NCI-H2227 (cell line): ENCODE measurements around the gene ADAMTS2.

Experiments
- DNase-seq: peaks from one replicate; lab custom pipeline; 2025; ENCODE audit not compliant: unreplicated experiment; lab: John Stamatoyannopoulos, UW

ADAMTS2 gene

DNA sequence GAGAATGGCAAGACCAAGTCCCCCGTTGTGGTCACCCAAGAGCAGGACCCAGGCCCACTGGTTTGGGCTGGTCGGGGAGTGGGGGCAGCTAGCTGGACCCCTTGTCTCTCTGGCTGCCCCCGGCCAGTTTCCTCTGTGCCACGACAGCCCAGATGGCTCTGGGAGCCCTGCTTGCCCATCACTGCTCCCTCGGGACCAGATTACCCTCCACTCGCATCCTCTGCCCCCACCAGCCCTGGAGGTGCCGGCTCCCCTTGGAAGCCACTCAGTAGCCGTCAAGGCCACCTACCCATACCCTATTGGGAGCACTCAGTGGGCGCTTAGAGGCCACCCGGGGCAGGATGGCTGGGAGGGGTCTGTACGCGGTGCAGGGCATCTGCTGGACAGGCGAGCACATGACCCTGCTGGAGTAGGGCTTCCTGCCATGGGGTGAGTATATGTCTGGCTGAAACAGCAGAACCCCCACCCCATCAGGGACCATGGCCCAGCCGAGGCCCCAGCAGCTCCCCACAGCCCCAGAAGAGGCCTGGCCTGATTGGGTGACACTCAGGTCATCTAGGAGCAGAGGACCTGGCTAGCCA is 215.1 kb downstream of the ADAMTS2 start:
- DNase-seq: no peak

DNA sequence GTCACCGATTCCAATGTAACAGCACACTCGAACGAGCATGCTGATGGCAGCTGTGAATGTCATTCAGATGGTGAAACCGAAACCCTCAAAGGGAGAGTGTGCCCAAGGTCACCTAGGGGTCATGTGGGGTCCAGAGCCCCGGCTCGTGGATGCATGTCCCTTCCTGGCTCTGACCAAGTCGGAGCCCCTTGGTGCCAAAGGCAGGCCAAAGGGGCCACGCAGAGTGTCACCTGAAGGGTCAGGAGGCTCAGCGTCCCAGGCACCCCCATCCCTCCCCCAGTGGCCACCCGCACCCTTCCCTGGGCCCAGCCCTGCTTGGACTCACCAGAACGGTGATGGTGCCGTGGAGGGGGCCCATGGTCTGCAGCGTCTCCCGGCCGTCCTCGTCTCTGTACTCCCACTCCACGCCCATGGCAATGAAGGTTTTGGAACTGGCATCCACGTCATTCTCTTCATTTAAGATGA is 215.6 kb downstream of the ADAMTS2 start:
- DNase-seq: no peak

DNA sequence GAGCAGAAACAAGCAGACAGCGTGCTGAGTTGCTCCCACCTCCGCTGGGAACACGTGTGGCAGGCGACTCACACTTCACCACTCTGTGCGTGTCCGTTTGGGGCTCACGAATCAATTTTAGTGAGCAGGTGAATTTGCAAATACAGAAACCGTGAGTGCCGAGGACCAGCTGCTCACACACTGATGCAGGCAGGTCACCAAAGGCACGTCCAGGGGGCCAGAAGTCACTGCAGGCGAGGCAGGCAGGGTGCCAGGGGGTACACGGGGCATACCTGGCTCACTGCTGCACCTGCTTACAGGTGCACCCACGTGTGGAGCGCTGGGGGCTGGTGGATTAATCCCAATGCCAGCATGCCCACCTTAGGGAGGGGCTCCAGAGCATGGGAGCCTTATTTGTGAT is 216.3 kb downstream of the ADAMTS2 start:
- DNase-seq: no peak

DNA sequence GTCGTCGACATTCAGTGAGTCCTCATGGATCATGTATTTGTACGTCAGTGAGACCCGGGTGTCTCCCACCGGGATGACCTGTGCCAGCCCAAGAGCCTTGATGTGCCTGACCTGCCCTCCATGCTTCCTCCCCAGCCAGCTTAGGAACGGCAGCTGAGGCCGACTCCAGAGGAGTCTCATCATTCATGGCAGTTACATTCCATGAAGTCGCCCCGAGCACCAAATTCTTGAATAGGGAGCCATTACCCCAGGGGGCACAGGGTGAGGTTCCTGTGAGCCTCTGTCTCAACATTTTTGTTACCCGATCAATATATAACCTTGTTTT is 217.3 kb downstream of the ADAMTS2 start:
- no peak for DNase-seq

DNA sequence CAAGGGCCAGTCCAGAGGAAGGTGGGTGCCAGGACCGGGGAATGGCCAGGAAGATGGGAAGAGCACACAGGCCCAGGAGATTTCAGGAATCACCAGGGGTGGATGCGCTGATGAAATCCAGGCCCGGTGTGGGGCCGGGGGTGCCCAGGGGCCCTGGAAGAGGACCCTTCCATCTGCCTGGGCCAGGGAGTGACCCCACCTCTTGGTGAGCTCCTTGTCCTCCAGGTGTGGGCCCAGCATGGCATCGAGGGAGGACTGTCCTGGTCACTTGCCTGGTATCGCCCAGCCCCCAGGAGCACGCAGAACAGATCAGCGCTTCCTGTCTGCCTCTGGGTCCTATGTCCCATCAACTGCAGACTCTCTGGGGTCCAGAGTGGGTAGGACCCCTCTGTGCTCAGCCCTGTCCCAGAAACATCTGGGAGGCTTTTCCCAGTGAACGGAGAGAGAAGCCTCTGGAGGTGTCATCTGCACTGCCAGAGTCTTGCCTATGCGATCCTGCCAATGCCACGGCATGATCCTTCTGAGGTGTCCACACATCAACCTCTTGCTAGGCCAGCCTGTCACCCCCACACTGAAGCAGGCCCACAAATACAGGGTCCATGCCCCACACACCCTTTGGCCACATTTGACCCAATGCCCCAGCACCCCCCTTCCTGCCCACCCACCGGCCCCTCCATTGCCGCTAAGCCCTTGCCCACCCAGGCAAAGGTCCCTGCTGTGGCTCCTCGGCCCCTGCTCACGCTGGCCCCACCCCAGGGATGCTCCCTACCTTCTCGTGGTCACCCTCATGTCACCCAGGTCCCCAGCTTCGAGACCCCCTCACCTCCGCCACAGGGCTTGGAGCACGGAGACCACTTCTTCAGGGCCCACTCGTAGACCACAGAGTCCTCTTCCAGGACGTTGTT is 217.9 kb downstream of the ADAMTS2 start:
- DNase-seq: no peak

DNA sequence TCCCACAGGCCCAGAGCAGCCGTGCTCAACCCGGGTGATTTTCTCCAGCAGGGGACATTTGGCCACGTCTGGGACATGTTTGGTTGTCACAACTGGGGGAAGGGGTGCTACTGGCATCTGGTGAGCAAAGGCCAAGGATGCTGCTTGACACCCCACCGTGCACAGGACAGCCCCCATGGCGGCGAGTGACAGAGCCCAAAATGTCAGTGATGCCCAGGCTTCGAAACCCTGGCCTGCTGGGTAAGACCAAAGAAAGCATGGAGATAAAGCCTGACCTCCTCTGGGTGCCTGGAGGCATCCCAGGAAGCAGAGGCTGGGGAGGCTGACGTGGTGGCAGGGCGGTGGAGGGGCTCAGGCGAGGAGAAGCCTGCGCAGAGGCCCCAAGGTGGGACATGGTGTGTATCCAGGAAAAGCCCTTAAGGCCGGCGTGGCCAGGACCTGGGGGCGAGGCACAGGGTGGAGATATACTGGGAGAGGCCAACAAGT is 218.7 kb downstream of the ADAMTS2 start:
- DNase-seq: no peak

DNA sequence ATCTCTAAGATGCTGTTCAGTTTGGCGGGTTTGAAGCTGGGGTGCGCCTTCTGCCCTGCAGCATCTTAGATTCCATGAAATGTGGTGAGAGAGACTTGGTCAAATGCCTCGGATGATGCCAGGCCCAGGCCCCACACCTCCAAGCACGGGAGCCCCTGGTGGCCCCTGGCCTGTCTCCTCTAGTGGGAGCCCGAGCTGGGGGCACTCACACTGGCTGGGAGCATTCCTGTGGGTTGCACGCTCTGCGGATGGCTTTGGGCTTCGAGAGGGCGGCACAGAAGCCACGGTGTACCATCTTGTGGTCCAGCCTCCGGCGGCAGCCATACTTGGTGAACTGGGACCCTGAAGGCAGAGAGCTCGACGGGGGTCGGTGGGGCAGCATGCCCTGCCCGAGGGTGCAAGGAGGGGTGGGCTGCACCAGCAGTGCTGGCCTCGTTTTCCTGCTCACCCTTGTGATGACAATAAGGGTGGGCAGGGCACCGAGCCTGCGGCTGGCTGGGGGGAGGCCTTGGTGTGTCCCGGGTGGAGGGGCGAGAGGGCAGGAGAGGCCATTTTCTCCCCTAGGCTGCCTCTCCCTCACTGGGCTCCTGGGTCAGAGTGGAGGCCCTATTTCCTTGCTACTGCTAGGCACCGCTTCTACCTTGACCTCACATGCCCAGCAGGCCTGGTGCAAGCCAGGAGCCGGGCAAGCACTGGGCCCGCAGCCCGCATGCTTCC is 219.3 kb downstream of the ADAMTS2 start:
- no peak for DNase-seq

DNA sequence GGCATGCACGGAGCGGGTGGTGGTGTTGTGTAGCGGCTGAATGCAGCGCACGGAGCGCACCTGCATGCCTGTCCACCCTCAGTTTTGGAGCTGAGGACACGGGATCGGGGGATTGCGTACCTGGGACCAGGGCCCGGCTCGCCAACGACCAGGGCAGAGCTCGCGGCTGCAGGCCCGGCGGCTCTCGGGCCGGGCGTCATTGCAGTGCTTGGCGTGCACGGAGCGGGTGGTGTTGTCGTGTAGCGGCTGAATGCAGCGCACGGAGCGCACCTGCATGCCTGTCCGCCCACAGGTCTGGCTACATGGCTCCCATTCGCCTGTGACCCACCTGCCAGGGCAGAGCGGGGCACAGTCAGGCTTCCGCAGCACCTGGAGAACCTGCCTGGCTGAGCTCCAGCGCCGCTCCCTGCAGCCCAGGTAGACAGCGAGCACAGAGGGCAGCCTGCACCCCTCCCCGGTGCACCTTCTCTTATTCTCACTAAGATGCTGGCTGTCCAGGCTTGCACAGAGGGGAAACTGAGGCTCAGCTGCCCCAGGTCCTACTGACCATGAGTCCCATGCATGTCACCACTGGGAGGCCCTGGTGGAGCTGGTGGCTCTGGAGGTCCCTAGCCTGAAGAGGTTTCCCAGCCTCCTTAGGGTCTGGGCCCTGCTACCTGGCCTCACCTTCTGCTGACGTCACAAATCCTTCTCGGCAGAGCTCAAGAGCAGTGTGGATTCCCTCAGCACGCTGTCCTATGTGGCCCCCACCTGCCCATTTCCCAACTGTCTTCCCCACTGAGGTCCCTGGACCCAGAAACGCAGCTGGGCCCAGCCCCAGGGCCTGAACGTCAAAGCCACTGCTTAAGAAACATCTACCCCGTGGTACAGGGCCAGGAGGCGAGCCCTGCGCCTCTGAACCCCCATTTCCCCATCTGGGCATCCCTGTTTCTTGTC is 220.1 kb downstream of the ADAMTS2 start:
- no peak for DNase-seq

DNA sequence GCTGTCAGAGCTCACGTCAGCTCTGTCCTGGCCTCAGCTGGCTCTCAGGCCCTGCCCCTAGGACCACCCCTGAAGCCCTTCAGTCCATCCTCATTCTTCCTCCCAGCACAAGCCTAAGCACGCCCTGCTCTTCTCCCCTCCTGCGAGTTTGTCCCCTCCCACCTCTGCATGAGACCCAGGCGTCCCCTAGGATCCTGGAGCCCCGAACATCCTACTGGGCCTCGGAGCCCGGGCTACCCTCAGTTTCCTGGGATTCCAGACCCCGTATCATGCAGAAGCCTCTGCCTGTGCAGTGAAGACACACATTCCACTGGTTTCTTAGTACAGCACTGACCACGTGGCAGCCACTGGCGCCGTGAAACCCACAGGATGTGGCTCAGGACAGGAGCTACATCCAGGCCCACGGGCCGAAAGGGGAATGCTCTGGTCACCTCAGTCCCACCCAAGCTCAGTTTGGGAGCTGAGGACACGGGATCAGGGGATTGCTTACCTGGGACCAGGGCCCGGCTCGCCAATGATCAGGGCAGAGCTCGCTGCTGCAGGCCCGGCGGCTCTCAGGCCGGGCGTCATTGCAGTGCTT is 220.9 kb downstream of the ADAMTS2 start:
- DNase-seq: no peak

DNA sequence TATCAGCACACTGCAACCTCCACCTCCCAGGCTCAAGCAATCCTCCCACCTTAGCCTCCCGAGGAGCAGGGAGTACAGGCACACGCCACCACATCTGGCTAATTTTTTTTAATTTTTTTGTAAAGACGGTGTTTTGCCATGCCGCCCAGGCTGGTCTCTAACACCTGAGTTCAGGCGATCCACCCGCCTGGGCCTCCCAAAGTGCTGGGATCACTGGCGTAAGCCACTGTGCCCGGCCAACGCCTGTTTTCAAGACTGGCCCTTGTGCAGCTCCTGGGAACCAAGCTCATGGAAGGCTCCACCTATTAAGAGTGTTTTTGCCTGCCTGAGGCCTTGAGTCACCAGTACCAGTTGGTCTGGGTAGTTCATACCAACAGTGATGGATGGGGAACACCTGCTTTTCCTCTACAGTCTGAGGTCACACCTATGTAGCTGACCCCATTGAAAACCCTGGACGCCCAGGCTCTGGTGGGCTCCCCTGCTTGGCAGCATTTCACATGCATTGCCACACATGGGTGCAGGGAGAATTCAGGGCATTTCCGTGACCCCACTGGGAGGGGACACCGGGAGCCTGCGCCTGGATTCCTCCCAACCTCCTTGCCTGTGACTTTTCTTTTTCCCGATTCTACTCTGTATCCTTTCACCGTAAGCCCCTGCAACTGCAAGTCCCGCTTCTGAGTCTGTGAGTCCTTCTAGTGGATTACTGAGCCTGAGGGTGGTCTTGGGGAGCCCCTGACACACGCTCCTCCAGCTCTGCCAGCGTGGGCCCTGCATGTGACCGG is 221.6 kb downstream of the ADAMTS2 start:
- no peak for DNase-seq

DNA sequence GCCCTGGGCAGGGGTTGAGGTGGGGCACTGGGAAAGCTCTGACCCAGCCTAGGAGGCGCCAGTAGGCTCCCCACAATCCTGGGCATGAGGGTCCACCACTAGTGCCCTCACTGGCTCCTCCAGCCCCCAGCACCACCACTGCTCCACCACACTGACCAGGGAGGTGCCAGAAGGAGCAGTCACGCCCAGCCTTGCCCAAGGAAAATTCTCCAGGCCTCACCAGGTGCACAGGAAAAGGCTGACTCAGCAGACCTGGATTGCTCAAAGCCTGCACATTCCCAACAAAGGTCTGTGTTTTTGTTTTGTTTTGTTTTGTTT is 222.2 kb downstream of the ADAMTS2 start:
- DNase-seq: no peak

DNA sequence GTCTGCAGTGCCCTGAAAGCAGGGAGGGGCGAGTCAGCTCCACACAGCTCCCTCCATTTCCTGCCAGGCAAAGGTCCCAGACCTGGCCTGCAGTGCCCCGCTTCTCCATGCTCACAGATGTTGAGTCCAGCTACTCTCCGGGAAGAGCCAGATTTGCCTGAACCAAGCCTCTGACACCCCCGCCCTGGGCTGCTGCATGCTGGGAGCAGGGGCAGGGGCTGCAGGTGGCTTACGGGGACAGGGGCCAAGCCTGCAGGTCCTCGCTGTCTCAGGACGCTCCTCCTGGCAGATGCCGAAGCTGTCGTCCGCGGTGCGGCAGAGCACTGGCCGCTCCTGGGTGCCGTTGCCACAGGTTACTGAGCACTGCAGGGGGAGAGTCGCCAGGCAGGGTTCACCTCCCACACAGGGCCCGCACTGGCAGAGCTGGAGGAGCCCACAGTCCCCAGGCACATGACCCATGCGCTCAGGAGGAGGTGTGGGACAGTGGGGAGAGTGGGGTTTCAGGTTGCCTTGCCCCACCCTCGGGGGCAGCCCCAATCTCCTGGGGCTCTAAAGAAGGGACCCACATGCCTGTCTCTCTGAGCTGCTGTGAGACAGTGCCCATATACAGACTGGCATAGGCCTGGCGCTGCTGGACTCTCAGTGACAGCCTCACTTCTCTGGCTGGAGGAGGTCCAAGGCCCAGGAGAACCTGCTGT is 222.7 kb downstream of the ADAMTS2 start:
- DNase-seq: no peak

DNA sequence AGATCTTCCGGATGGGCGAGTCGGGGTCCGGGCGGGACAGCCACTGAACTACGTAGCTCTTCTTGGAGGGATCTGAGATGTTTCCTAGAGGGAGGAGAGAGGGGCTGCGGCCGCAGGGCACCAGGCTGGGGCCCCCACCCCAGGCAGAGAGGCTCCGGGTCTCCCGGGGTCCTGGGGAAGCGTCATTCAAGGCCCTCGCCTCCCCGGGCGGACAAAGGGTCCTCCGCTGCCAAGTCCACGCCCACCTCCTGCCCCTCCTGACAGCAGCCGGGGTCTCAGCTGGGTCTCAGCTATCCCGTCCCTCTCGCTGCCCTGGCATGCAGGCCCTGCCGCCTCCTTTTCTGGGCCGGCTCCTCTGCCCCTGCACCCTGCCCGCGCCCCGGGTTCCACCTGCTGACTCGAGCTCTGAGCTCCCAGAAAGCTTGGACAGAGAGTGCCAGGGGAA is 223.6 kb downstream of the ADAMTS2 start:
- DNase-seq: no peak

DNA sequence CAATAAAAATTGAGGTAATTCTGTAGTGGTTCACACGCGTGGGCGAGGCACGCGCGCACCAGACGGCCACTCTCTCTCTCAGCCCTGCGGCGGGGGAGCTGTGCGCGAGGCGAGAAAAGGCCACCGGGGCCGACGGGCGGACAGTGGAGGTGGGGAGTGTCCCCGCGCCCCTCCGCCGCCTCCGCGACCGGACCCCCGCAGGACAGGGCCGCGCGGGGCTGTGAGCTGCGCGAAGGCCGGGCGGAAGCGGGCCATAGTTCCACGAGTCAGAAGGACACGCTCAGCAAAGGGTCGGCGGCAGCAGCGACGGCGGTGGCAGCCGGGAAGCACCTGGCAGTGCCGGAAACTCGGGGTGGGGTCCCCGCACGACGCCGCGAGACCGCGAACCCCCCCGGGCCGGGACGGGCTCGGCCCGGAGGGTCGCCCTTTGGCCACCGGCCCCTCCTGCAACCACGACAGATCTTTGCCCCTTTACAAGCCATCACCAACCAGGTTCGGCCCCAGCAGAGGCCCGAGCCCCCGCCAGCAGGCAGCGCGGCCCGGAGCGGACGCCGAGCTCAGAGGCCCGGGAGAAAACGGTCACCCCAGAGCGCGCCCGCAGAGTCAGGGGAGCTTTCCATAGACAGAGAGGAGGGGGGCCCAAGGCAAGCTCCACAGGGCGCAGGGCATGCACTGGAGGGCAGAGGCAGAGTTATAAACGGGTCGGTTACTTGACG is 224.2 kb downstream of the ADAMTS2 start:
- no peak for DNase-seq

DNA sequence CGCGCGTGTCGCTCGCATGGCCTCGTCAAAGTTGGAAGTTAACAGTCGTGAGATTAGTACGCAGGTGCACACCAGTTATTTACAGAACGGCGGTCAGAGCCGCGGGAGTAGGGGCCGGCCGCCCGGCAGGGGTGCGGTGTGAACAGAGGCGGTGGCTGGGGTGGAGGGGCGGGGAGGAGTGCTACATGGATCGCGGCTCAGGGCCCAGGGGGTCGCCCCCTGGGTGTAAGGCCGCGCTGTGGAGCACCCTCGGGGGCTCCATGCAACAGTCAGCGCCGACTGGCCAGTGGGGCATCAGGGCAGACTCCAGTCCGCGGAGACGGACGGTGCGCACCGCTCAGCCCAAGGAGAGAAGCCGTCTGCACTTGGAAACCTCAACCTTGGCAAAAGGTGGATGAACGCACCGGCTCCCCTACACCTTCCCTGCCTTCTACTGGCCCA is 224.8 kb downstream of the ADAMTS2 start:
- DNase-seq: no peak

DNA sequence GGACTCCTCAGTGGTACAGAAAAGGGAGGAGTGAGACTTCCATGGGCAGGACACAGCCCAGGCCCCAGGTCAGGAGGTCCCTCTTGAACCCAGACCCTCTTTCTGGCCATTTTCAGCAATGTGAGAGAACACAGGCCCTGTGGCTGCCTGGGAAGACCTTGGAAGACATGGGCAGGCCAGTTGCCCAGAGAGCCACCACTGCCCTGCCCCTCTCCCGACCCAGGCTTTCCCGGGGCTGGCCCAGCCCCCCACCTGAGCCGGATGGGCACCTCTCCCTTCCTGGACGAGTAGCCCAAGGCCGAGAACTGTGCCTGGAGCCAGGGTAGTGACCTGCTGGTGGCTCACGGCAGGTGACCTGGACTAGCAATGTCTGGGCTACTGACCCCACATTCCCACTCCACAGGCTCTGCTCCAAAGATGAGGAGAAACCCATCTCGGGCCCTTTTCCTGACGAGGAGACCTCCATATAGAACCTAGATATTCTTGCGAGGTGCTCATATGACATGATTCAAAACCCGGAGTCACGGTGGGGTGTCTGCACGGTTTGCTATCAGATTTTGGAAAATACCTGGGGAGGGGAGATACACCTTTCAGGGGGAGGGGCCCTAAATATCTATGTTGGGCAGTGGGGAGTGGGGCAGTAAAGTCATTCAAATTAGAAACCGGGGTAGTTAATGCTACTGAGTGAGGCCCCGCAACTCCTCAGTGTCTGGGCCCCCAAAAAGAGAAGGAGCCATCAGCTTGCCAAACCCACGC is 225.7 kb downstream of the ADAMTS2 start:
- DNase-seq: no peak

DNA sequence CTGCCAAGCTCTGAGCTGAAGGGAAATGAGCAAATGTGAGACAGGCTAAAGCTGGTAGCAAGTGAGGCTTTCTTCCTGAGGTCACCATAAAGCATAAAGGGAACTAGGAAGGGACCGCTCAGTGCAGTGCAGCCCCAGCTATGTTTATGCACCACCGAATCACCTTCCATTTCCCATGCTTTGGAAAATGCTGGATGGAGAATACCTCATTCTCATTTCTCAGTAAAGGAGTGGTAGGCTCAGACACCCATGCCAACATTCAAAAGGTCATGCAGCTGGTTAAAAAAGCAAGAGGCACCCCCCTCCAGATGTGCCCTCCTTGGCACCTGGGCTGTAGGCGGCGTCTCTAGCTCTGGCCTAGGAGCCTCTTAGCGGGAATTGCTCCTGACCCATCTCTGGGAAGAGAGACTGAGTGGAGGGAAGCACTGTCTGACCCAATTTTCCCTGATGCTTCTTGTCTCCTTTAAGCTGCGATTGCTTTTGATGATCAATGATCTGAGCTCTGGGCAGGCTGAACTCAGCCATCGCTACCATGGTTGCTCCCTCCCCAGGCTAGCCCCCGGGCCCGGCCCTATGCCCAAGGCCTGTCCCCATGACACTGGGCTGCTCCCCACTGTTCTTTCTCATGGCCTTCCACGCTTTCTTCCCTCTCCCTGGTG is 226.4 kb downstream of the ADAMTS2 start:
- DNase-seq: no peak
